ENCODE results near the gene ANGEL2.
"Not testable (repeated sequence)": the region's sequence is repeated elsewhere in the genome, so short reads cannot be mapped to it uniquely, and the experiment has no call there.

Gene ANGEL2

GRCh38 chr1:213017447-213018273, 2.0 kb upstream of the ANGEL2 start:
- no peak for DNase-seq (ENCODE audit: low read depth)

DNA sequence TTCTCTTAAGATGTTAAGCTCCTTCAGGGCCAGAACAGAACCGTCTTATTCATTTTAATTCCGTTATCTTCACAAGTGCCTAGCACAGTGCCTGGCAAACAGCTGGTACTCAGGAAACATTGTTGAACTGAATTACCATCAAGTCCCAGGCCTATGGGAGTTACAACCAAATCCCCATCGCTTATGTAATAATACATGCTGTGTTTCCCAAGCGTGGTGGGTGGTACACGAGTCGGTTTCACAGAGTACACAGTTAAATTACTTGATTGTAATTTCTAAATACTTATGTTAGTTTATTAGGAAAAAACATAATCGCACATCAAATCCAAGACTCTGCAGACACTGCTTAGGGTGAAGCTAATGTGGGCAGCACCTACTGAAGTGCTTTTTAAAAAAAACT, 1.0 kb downstream of the ANGEL2 start:
- no peak for DNase-seq (ENCODE audit: low read depth)

- DNase-seq (ENCODE audit: low read depth), result no peak
Observed at GRCh38 chr1:213008564-213008963, 7.1 kb downstream of the ANGEL2 start.

GRCh38 chr1:213003256-213003655, 12.4 kb downstream of the ANGEL2 start:
- no peak for DNase-seq (ENCODE audit: low read depth)

GRCh38 chr1:212994926-212995325, 20.7 kb downstream of the ANGEL2 start:
- no peak for DNase-seq (ENCODE audit: low read depth)

DNA sequence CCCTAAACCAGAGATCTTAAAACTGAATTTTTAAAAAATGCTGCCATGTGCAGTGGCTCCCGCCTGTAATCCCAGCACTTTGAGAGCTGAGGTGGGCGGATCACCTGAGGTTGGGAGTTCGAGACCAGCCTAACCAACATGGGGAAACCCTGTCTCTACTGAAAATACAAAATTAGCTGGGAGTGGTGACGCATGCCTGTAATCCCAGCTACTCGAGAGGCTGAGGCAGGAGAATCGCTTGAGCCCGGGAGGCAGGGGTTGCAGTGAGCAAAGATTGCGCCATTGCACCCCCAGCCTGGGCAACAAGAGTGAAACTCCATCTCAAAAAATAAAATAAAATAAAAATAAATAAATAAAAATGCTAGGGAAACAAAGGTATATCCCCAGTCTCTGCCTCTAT, 21.7 kb downstream of the ANGEL2 start:
- not testable (repeated sequence) for DNase-seq (ENCODE audit: low read depth)

DNA sequence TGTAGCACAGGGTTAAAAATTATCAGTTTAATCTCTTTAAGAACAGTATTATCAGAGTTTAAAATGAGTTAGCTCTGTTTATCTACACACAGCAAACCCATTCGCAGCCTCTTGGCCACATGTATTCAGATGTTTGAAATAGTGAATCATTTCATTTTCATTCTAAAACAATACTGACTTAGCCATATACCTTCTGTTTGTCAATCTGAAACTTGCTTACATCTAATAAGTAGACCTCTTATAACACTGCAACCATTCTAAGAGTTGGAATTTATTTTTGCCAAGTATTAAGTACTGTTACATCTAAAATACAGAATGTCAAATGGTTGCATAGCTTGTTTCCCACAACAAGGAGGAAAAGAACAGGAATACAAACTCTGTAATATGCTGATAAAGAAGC, 25.4 kb downstream of the ANGEL2 start:
- no peak for DNase-seq (ENCODE audit: low read depth)

- DNase-seq (ENCODE audit: low read depth), result no peak
Observed at GRCh38 chr1:212987702-212988322, 27.9 kb downstream of the ANGEL2 start.

- no peak for DNase-seq (ENCODE audit: low read depth)
Observed at GRCh38 chr1:212986551-212986950, 29.1 kb downstream of the ANGEL2 start.

DNA sequence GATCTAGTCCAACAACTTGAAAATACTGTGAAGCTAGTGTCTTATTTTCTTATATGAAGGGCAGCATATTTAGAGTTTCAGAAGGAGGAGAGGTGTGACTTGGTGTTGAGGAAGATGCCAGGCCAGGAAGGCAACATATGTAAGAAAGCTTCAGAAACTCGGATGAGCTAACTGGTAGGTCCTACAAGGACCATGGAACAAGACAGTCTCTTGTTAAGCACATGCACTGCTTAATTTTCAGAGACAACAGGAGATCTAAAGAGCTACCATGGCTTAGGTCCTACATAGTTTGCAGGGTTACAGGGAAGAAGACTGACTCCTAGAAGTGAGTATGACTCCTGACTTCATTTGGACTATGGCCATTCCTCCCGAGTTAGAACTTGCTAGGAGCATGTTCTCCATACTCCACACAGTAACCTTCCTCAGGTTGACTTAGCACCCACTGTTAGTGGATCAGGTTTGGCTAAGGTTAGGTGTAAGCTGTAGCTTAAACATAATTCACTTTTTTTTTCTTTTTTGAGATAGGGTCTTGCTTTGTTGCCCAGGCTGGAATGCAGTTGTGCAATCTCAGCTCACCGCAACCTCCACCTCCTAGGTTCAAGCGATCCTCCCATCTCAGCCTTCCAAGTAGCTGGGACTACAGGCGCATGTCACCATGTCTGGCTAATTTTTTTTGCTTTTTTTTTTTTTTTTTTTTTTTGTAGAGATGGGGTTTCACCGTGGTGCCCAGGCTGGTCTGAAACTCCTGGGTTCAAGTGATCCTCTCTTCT, 31.0 kb downstream of the ANGEL2 start:
- no peak for DNase-seq (ENCODE audit: low read depth)

- no peak for DNase-seq (ENCODE audit: low read depth)
Observed at GRCh38 chr1:212983482-212983881, 32.2 kb downstream of the ANGEL2 start.

DNA sequence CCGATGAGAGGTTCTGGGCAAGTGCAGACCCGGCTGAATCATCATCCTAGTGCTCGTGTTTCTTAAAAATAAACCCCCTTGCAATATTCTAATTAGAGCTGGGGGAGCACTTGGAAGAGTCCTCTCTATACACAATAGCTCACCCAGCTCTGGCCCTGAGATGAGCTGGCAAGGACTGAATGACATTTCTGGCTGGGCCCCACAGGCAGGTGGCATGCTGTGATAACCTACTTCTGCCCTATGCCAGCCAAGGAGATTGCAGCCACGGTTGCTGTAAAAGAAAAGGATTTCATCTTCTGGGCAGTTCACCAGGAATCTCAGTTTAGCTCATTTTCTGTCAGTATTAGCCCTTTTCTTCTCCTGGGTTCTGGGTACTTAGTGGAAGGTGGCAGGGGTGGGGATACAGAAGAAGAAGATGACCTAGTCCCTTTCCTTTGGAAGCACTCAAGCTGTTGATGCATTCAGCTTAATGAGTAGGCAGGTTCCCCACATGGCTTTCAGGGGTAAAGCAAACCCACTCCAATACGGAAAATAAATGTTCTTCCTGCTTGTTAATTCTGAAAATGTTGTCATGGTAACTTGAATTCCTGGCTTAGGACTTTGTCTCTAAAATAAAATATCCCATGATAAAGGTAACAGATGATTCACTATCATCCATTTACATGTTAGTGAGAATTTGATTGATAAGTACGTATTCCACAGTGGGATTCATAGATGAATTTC, 33.1 kb downstream of the ANGEL2 start:
- no peak for DNase-seq (ENCODE audit: low read depth)

DNA sequence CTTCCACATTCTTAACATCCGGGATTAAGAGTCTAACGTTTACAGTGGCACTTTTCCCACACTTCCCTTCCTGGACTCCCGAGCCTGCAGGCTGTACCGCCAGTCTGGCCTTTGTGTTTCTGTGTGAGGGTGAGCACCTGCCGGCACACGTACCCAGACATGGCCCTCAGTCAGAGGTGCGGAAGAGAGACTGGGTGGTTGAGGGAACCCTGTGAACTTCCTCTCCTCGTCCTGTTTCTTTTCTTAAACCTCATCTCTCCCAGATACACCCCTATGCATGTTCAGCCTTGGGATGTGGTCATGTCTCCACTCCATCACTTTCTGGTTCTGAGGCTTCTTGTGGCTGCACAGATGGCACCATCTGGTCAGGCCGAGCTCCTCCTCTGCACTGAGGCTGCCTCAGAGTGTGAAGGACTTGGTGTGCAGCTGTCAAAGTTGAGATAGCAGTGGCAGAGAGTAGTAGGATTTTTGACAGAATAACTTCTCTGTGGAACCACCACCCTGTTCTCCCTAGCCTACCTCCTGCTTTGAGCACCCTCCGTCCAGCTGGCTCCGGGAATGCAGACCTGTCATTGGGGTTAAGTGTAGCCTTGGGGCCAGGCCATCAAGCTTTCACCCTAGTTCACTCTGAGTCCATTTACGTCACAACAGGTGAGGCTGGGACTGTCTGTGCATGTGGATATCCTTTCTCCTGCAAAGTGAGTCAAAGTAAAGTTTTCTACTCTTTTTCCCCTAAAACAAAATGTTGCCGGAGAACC, 33.9 kb downstream of the ANGEL2 start:
- no peak for DNase-seq (ENCODE audit: low read depth)

DNA sequence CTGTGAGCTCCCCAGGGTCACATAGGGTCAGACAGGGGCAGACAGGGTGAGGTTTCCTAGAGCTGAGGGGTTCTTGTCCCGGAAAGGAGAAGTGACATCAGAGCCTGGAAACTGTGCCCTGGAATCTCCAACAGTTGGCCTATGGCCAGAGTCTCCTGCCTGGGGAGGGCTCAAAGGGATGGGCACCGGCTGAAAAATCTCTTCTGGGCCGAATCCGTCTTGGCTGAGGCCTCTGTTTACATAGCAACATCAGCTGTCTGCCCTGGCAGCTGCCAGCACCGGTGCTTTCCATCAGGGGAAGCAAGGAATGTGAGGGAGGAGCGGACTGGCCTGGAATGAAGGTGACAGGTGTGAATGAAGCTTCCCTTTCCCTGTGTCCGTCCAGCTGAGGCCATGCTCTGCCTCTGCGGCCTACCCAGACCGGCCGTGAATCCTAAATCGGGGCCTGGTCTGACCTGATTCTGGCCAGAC, 34.6 kb downstream of the ANGEL2 start:
- no peak for DNase-seq (ENCODE audit: low read depth)

GRCh38 chr1:212980123-212980785, 35.4 kb downstream of the ANGEL2 start:
- DNase-seq (ENCODE audit: low read depth), result no peak

DNA sequence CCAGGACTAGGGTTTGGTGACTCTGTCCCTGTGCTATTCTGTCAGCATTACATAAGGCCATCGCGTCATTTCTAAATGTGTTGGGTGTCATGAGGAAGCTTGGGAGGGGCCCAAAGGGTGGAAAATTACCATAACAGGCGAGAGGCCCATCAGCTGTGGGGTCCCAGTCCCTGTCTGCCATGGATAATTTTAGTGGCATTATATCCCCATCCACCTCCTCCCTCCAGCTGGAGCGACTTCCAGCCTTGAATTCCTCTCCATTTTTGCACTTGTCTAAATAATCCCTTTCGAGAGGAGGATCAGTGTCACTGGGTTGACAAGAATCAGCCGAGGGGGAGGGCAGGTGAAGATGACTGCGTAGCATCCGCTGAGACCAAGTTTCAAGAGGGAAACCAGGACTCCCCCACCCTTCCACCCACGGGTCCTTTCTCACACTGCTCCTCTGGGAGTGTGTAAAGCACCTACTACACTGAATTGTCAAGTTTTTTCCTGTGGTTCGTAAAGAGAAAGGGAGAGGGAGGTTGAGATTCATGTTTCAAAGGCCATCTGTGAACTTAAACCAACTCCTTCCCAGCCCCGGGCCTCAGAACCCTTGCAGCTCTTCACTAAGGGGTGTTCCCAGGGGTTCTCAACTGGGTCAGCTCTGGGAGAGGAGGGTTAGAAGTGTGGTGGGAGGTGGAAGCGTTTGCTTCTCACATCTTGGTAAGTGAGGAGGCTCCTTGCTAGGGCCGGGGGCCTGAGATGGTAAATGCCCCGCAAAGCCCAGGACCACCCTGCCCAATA, 36.1 kb downstream of the ANGEL2 start:
- no peak for DNase-seq (ENCODE audit: low read depth)

GRCh38 chr1:212977781-212978645, 37.7 kb downstream of the ANGEL2 start:
- DNase-seq (ENCODE audit: low read depth), result no peak

- no peak for DNase-seq (ENCODE audit: low read depth)
Observed at GRCh38 chr1:212976586-212976985, 39.1 kb downstream of the ANGEL2 start.

Measured in activated T-cell treated with anti-CD3 and anti-CD28 coated beads for 1 hour (primary cell).